HG02798 (cell line): ENCODE data around the gene SPINK1.
"Not testable (repeated sequence)": the region's sequence is repeated elsewhere in the genome, so short reads cannot be mapped to it uniquely, and the experiment has no call there.

Experiments
- ATAC-seq: cut with Tn5 transposase; IDR thresholded peaks from one replicate; pipeline ENCODE4 v1.9.1; 2021; ENCODE audit warnings: mild to moderate bottlenecking; ENCODE audit not compliant: unreplicated experiment, poor library complexity

The SPINK1 gene

GRCh38 chr5:147809830-147810666, 21.4 kb downstream of the SPINK1 start:
- ATAC-seq: no peak

GRCh38 chr5:147805030-147805454, 26.4 kb downstream of the SPINK1 start:
- ATAC-seq: peak; percentile 86

- no peak for ATAC-seq
Observed at GRCh38 chr5:147804334-147804733, 27.1 kb downstream of the SPINK1 start.

GRCh38 chr5:147803926-147804325, 27.5 kb downstream of the SPINK1 start:
- no peak for ATAC-seq

GRCh38 chr5:147803161-147803560, 28.3 kb downstream of the SPINK1 start:
- not testable (repeated sequence) for ATAC-seq

- ATAC-seq: no peak
Observed at GRCh38 chr5:147801461-147801860, 30.0 kb downstream of the SPINK1 start.

GRCh38 chr5:147800491-147800890, 31.0 kb downstream of the SPINK1 start:
- no peak for ATAC-seq

GRCh38 chr5:147796556-147797308, 34.7 kb downstream of the SPINK1 start:
- no peak for ATAC-seq

- ATAC-seq: no peak
Observed at GRCh38 chr5:147791181-147791580, 40.3 kb downstream of the SPINK1 start.

- ATAC-seq: no peak
Observed at GRCh38 chr5:147789820-147790219, 41.7 kb downstream of the SPINK1 start.

GRCh38 chr5:147788023-147788422, 43.4 kb downstream of the SPINK1 start:
- ATAC-seq: no peak

GRCh38 chr5:147786142-147786541, 45.3 kb downstream of the SPINK1 start:
- no peak for ATAC-seq

- no peak for ATAC-seq
Observed at GRCh38 chr5:147784146-147784987, 47.1 kb downstream of the SPINK1 start.

GRCh38 chr5:147782110-147783028, 49.1 kb downstream of the SPINK1 start, which contains the start of gene JAKMIP2:
Gene JAKMIP2 (minus strand): TSS chr5:147782728. CDS start chr5:147671806, 110,922 bp downstream.
- peak; percentile 67 for ATAC-seq

GRCh38 chr5:147780924-147781573, 50.4 kb downstream of the SPINK1 start:
- no peak for ATAC-seq

- ATAC-seq: no peak
Observed at GRCh38 chr5:147779694-147780093, 51.8 kb downstream of the SPINK1 start.

GRCh38 chr5:147776989-147777388, 54.5 kb downstream of the SPINK1 start:
- no peak for ATAC-seq
